ENCODE measurements around the gene ITGA11.
A peak's percentile ranks its signal among the peaks of the same experiment; 100 is the strongest.

The ITGA11 gene

GRCh38 chr15:68374168-68374745 is 57.7 kb downstream of the ITGA11 start:
- no peak for DNase-seq (ENCODE audit: low spot score)

- DNase-seq (ENCODE audit: low spot score), result no peak
Observed at GRCh38 chr15:68373028-68373427, 58.9 kb downstream of the ITGA11 start.

- no peak for DNase-seq (ENCODE audit: low spot score)
Observed at GRCh38 chr15:68372291-68372811, 59.6 kb downstream of the ITGA11 start.

- no peak for DNase-seq (ENCODE audit: low spot score)
Observed at GRCh38 chr15:68371851-68372250, 60.1 kb downstream of the ITGA11 start.

- no peak for DNase-seq (ENCODE audit: low spot score)
Observed at GRCh38 chr15:68371160-68371559, 60.8 kb downstream of the ITGA11 start.

GRCh38 chr15:68370768-68371151 is 61.2 kb downstream of the ITGA11 start:
- no peak for DNase-seq (ENCODE audit: low spot score)

GRCh38 chr15:68369931-68370767 is 61.8 kb downstream of the ITGA11 start:
- no peak for DNase-seq (ENCODE audit: low spot score)

GRCh38 chr15:68368731-68369435 is 63.1 kb downstream of the ITGA11 start:
- no peak for DNase-seq (ENCODE audit: low spot score)

- DNase-seq (ENCODE audit: low spot score), result no peak
Observed at GRCh38 chr15:68367992-68368391, 64.0 kb downstream of the ITGA11 start.

- no peak for DNase-seq (ENCODE audit: low spot score)
Observed at GRCh38 chr15:68367226-68367625, 64.7 kb downstream of the ITGA11 start.

GRCh38 chr15:68366314-68366713 is 65.6 kb downstream of the ITGA11 start:
- no peak for DNase-seq (ENCODE audit: low spot score)

GRCh38 chr15:68365770-68366169 is 66.2 kb downstream of the ITGA11 start:
- DNase-seq (ENCODE audit: low spot score), result no peak

GRCh38 chr15:68365140-68365745 is 66.7 kb downstream of the ITGA11 start:
- no peak for DNase-seq (ENCODE audit: low spot score)

- DNase-seq (ENCODE audit: low spot score), result no peak
Observed at GRCh38 chr15:68364660-68365035, 67.3 kb downstream of the ITGA11 start.

GRCh38 chr15:68364028-68364659 is 67.8 kb downstream of the ITGA11 start:
- DNase-seq (ENCODE audit: low spot score), result no peak

GRCh38 chr15:68363353-68363752 is 68.6 kb downstream of the ITGA11 start:
- no peak for DNase-seq (ENCODE audit: low spot score)

GRCh38 chr15:68362537-68363126 is 69.3 kb downstream of the ITGA11 start:
- DNase-seq (ENCODE audit: low spot score), result no peak

- no peak for DNase-seq (ENCODE audit: low spot score)
Observed at GRCh38 chr15:68360721-68361120, 71.2 kb downstream of the ITGA11 start.

- no peak for DNase-seq (ENCODE audit: low spot score)
Observed at GRCh38 chr15:68356778-68357177, 75.2 kb downstream of the ITGA11 start.

GRCh38 chr15:68354923-68355322 is 77.0 kb downstream of the ITGA11 start:
- DNase-seq (ENCODE audit: low spot score), result peak; percentile 80

GRCh38 chr15:68354268-68354667 is 77.7 kb downstream of the ITGA11 start:
- DNase-seq (ENCODE audit: low spot score), result no peak
